Fibroblast of skin of left biceps (primary cell): Measurements from ENCODE around the gene OPTC.

Source experiments
- DNase-seq, 2 experiments: peaks; one replicate each; pipeline ENCODE4 v3.0.0-alpha.2; 2013; ENCODE audit warnings: low read depth in 2 of 2

Gene OPTC

DNA sequence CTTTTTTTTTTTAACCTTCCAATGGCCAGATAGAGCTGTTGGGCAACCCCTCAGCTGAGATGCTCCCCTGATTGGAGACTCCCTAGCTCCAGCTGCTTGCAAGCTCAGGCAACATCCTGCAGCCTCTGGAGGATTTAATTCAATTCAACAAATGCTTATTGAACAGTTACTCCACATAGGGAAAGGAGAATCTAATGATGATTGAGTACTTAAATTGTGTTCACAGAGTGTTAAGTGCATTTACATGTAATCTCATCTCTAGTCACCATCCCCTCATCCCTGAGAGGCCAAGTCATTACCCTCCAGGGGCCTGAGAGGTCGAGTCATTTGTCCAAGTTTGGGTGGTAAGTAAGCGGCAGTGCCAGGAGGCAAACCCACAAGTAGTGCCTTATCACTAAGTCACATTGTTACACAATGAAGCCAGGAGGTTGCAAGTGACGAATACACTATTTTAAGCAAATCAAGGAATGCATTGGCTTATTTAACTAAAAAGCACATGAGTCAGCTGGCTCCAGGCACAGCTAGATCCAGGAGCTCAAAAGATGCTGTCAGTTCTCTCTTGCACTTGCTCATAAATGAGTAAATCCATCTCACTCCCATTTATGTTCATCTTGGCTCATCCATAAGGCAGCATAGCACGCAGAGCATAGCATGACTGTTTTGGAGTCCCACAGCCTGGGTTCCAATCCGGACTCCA, 64.3 kb downstream of the OPTC start:
- peak; percentile 93 for DNase-seq
